Keratinocyte (primary cell): ENCODE data around the gene ANKFN1. TPM values are rescaled to one million over a fixed set of nuclear protein-coding genes. Genes with fewer than 3 reads are reported as not detected.

Source experiments
- DNase-seq: peaks from one replicate; pipeline ENCODE4 v3.0.0-alpha.2; 2011; ENCODE audit warnings: low read depth, missing footprints, low spot score
- FAIRE-seq: peaks from 2 replicates; lab custom pipeline; 2011; peaks lifted over from hg19 to GRCh38; lab: Jason Lieb, UNC
- H2AFZ ChIP-seq: 2 replicates; pipeline ENCODE4 v1.6.0; 2012; ENCODE audit warnings: low read length, control low read depth, inconsistent platforms; ENCODE audit not compliant: control insufficient read depth
- H3K27ac ChIP-seq: 2 replicates; pipeline ENCODE4 v1.5.1; 2011; ENCODE audit warnings: low read length; ENCODE audit not compliant: control insufficient read depth, insufficient read depth
- H3K27me3 ChIP-seq: 3 replicates; pipeline ENCODE4 v1.6.0; 2011; ENCODE audit warnings: low read length; ENCODE audit not compliant: control insufficient read depth, insufficient read depth; ENCODE audit errors: extremely low read depth
- H3K36me3 ChIP-seq, 2 experiments: 2 replicates in 1 of 2; 3 replicates in 1 of 2; pipeline ENCODE4 v1.5.1; 2011; ENCODE audit warnings: low read length in 2 of 2, mild to moderate bottlenecking in 1 of 2; ENCODE audit not compliant: control insufficient read depth in 2 of 2, insufficient read depth in 2 of 2; ENCODE audit errors: extremely low read depth in 1 of 2
- H3K4me1 ChIP-seq: 3 replicates; pipeline ENCODE4 v1.5.1; 2011; ENCODE audit warnings: low read length; ENCODE audit not compliant: control insufficient read depth, insufficient read depth; ENCODE audit errors: extremely low read depth
- H3K4me2 ChIP-seq: 3 replicates; pipeline ENCODE4 v1.6.0; 2011; ENCODE audit warnings: low read depth, low read length; ENCODE audit not compliant: control insufficient read depth, insufficient read depth; ENCODE audit errors: extremely low read depth
- H3K4me3 ChIP-seq, 3 experiments: fragments of 200-600 bp in 1 of 3; sonication (generic) in 1 of 3; 2 replicates in 2 of 3; 3 replicates in 1 of 3; pipeline ENCODE4 v1.5.1; 2011 to 2016; ENCODE audit warnings: low read length in 3 of 3, mild to moderate bottlenecking in 3 of 3, control low read depth in 2 of 3, inconsistent platforms in 1 of 3, low read depth in 1 of 3, mixed read lengths in 1 of 3, mixed run types in 1 of 3, moderate library complexity in 1 of 3; ENCODE audit not compliant: control insufficient read depth in 2 of 3, insufficient read depth in 2 of 3; ENCODE audit errors: extremely low read depth in 1 of 3
- H3K79me2 ChIP-seq: 2 replicates; pipeline ENCODE4 v1.6.0; 2012; ENCODE audit warnings: low read length; ENCODE audit not compliant: control insufficient read depth, insufficient read depth
- H3K9ac ChIP-seq: 3 replicates; pipeline ENCODE4 v1.6.0; 2011; ENCODE audit warnings: low read length; ENCODE audit not compliant: control insufficient read depth, insufficient read depth; ENCODE audit errors: extremely low read depth
- H3K9me1 ChIP-seq: 3 replicates; pipeline ENCODE4 v1.6.0; 2011; ENCODE audit warnings: low read length; ENCODE audit not compliant: control insufficient read depth, insufficient read depth; ENCODE audit errors: extremely low read depth
- H3K9me3 ChIP-seq: 2 replicates; pipeline ENCODE4 v1.5.1; 2012; ENCODE audit warnings: low read depth, low read length; ENCODE audit not compliant: control insufficient read depth
- H4K20me1 ChIP-seq: 3 replicates; pipeline ENCODE4 v1.6.0; 2011; ENCODE audit warnings: low read length; ENCODE audit not compliant: control insufficient read depth, insufficient read depth; ENCODE audit errors: extremely low read depth
- CTCF ChIP-seq, 3 experiments: IDR thresholded peaks in 1 of 3; conservative IDR thresholded peaks in 1 of 3; optimal IDR thresholded peaks in 1 of 3; 2 replicates in 2 of 3; 3 replicates in 1 of 3; pipeline versions ENCODE3 to v1.5.1; 2011; ENCODE audit warnings: low read length in 3 of 3, mild to moderate bottlenecking in 3 of 3, moderate library complexity in 2 of 3, control low read depth in 1 of 3, inconsistent platforms in 1 of 3; ENCODE audit not compliant: insufficient read depth in 2 of 3; ENCODE audit errors: extremely low read depth in 1 of 3
- EZH2 ChIP-seq: IDR thresholded peaks from one replicate; pipeline ENCODE4 v1.6.1; 2012; ENCODE audit warnings: inconsistent platforms, mild to moderate bottlenecking, low read length, moderate library complexity
- dilution Hi-C: fragments of 300-500 bp; cut with MboI; formaldehyde crosslinking; loops from one replicate; pipeline ENCODE4 v1.7.0; 2020; ENCODE audit warnings: low sequenced_read_pairs; ENCODE audit not compliant: extremely low pct_ligation_motif_present
- polyA plus RNA-seq, 5 experiments: library from polyadenylated mRNA; depleted of rRNA in 3 of 5; stranded (reverse) in 3 of 5; stranded (forward) in 1 of 5; unstranded in 1 of 5; fragments of >200 nt; gene quantifications; 1 replicate in 1 of 5; 2 replicates in 3 of 5; 3 replicates in 1 of 5; pipeline versions ENCODE4 v1.2.1 to v1.2.3, GENCODE V29; 2011 to 2012; ENCODE audit warnings: missing spikeins in 2 of 5, low read depth in 1 of 5, low replicate concordance in 1 of 5

The ANKFN1 gene
- polyA plus RNA-seq, 1 donor (not counting 4 experiments of a cell fraction or from before 2014, with no cell fraction given), result 0.12 TPM

- H3K27me3 ChIP-seq, result no peaks in the 10 kb centered on the region
- dilution Hi-C loops, result no loop called here
- no peak overlapping the region for H3K4me3 ChIP-seq
- no peak overlapping the region for H3K27ac ChIP-seq
- H3K9ac ChIP-seq, result no peak overlapping the region
- DNase-seq (no peak), FAIRE-seq (no peak)
- no peak overlapping the region for H2AFZ ChIP-seq
- no peak for TF ChIP-seq CTCF (optimal IDR thresholded peaks at IDR 0.05 in 1 of 3, IDR thresholded peaks at IDR 0.05 in 1 of 3, conservative IDR thresholded peaks at IDR 0.05 in 1 of 3; ENCODE audit: extremely low read depth in 1 of 3, insufficient read depth in 2 of 3, low read length in 3 of 3)
- TF ChIP-seq EZH2, result no peak
- H3K79me2 ChIP-seq, result no peaks in the 10 kb centered on the region
- no peaks in the 10 kb centered on the region for H4K20me1 ChIP-seq
- no peaks in the 10 kb centered on the region for H3K9me1 ChIP-seq
- no peaks in the 10 kb centered on the region for H3K4me1 ChIP-seq
- no peaks in the 10 kb centered on the region for H3K9me3 ChIP-seq
- no peak overlapping the region for H3K4me2 ChIP-seq
- H3K36me3 ChIP-seq, result no peaks in the 10 kb centered on the region
These were observed 33.0 kb downstream of the ANKFN1 start for GRCh38 chr17:56186222-56186786.

- H3K36me3 ChIP-seq, result no peaks in the 10 kb centered on the region
- H3K79me2 ChIP-seq, result no peaks in the 10 kb centered on the region
- H3K27me3 ChIP-seq, result no peaks in the 10 kb centered on the region
- H3K4me1 ChIP-seq, result no peaks in the 10 kb centered on the region
- no peak overlapping the region for H2AFZ ChIP-seq
- H4K20me1 ChIP-seq, result no peaks in the 10 kb centered on the region
- dilution Hi-C loops, result no loop called here
- no peak overlapping the region for H3K9ac ChIP-seq
- H3K9me3 ChIP-seq, result peaks cover 3% of the 10 kb centered on the region
- H3K27ac ChIP-seq, result no peak overlapping the region
- FAIRE-seq (no peak), DNase-seq (no peak)
- H3K4me2 ChIP-seq, result no peak overlapping the region
- no peak overlapping the region for H3K4me3 ChIP-seq
- no peaks in the 10 kb centered on the region for H3K9me1 ChIP-seq
- TF ChIP-seq CTCF (optimal IDR thresholded peaks at IDR 0.05 in 1 of 3, IDR thresholded peaks at IDR 0.05 in 1 of 3, conservative IDR thresholded peaks at IDR 0.05 in 1 of 3; ENCODE audit: extremely low read depth in 1 of 3, insufficient read depth in 2 of 3, low read length in 3 of 3) (no peak), EZH2 (no peak)
These were observed 50.2 kb downstream of the ANKFN1 start for GRCh38 chr17:56203430-56203829.
